Ectodermal cell (in vitro differentiated cells): ENCODE measurements around the gene ZNF253. TPM values are rescaled to one million over a fixed set of nuclear protein-coding genes. Genes with fewer than 3 reads are reported as not detected.
"Not testable (repeated sequence)": the region's sequence is repeated elsewhere in the genome, so short reads cannot be mapped to it uniquely, and the experiment has no call there.

Source experiments
- H3K27ac ChIP-seq: 2 replicates; pipeline ENCODE4 v1.7.0; 2013; ENCODE audit warnings: mild to moderate bottlenecking, low read depth, low read length; ENCODE audit not compliant: insufficient read depth, poor library complexity, severe bottlenecking
- H3K27me3 ChIP-seq: 2 replicates; pipeline ENCODE4 v1.7.0; 2013; ENCODE audit warnings: mild to moderate bottlenecking, low read length; ENCODE audit not compliant: insufficient read depth, control insufficient read depth, poor library complexity, severe bottlenecking
- H3K36me3 ChIP-seq: one replicate; pipeline ENCODE4 v1.7.0; 2013; ENCODE audit warnings: low read length; ENCODE audit not compliant: control insufficient read depth, insufficient read depth
- H3K4me1 ChIP-seq: one replicate; pipeline ENCODE4 v1.7.0; 2013; ENCODE audit warnings: low read length; ENCODE audit not compliant: control insufficient read depth, insufficient read depth
- H3K4me3 ChIP-seq: 2 replicates; pipeline ENCODE4 v1.7.0; 2013; ENCODE audit warnings: low read depth, low read length, control low read depth; ENCODE audit not compliant: insufficient read depth
- H3K9me3 ChIP-seq: 2 replicates; pipeline ENCODE4 v1.7.0; 2013; ENCODE audit warnings: mild to moderate bottlenecking, low read length, moderate library complexity; ENCODE audit not compliant: control insufficient read depth
- WGBS, 2 experiments: methylation state at CpG; one replicate each; pipeline ENCODE4 v1.1.7; 2013; ENCODE audit warnings: missing lambda C conversion rate in 2 of 2; 5-methylcytosine and 5-hydroxymethylcytosine counted together
- polyA plus RNA-seq, 4 experiments: library from polyadenylated mRNA; stranded (reverse); fragments of 50-300 nt; gene quantifications; one replicate each; pipeline ENCODE4 v1.2.3, GENCODE V29; 2013

Gene ZNF253
- polyA plus RNA-seq (2013, experiment 1 of 4), result 30.2 TPM
- 34.0 TPM for polyA plus RNA-seq (2013, experiment 2 of 4)
- polyA plus RNA-seq (2013, experiment 3 of 4), result 28.1 TPM
- 31.0 TPM for polyA plus RNA-seq (2013, experiment 4 of 4)

GRCh38 chr19:19865750-19866610 is at the start of gene ZNF253:
ZNF253 (plus strand) TSS chr19:19865882; CDS start chr19:19865997, 115 bp downstream.
- WGBS, 2 experiments, result 7 to 9% methylated on average over 41 to 43 of the region's 43 CpGs
- Histone ChIP-seq H3K27ac (peak within 1 kb of the TSS; percentile 98), H3K27me3 (no peaks in the 10 kb centered on the region), H3K9me3 (no peaks in the 10 kb centered on the region), H3K4me3 (peak within 1 kb of the TSS; percentile 73), H3K36me3 (no peaks in the 10 kb centered on the region), H3K4me1 (no peaks in the 10 kb centered on the region)

GRCh38 chr19:19816679-19817078 is 49.0 kb upstream of the ZNF253 start:
- no peaks in the 10 kb centered on the region for H3K27me3 ChIP-seq
- H3K36me3 ChIP-seq, result no peaks in the 10 kb centered on the region
- no peaks in the 10 kb centered on the region for H3K4me1 ChIP-seq
- WGBS, 2 experiments, result 75 to 78% methylated on average over 9 of the region's 9 CpGs
- no peaks in the 10 kb centered on the region for H3K9me3 ChIP-seq
- no peak overlapping the region for H3K27ac ChIP-seq
- H3K4me3 ChIP-seq, result no peak overlapping the region

- Histone ChIP-seq H3K4me3 (no peak overlapping the region), H3K27ac (no peak overlapping the region), H3K36me3 (no peaks in the 10 kb centered on the region), H3K4me1 (no peaks in the 10 kb centered on the region), H3K27me3 (no peaks in the 10 kb centered on the region), H3K9me3 (no peaks in the 10 kb centered on the region)
- 94% methylated on average over 3 of the region's 3 CpGs for WGBS, 2 experiments
Observed at GRCh38 chr19:19817357-19817756, 48.3 kb upstream of the ZNF253 start.

GRCh38 chr19:19820774-19821320 is 44.8 kb upstream of the ZNF253 start:
- H3K27ac ChIP-seq, result peak overlapping the region; percentile 92
- no peaks in the 10 kb centered on the region for H3K27me3 ChIP-seq
- H3K4me3 ChIP-seq, result peak overlapping the region; percentile 73
- WGBS, 2 experiments, result 63 to 68% methylated on average over 17 of the region's 17 CpGs
- no peaks in the 10 kb centered on the region for H3K36me3 ChIP-seq
- no peaks in the 10 kb centered on the region for H3K4me1 ChIP-seq
- H3K9me3 ChIP-seq, result no peaks in the 10 kb centered on the region

GRCh38 chr19:19821366-19821951 is 44.2 kb upstream of the ZNF253 start, which contains the start of gene ZNF506:
ZNF506 (minus strand) TSS chr19:19821750; CDS start chr19:19821603, 147 bp downstream.
- 36 to 38% methylated on average over 28 of the region's 28 CpGs for WGBS, 2 experiments
- H3K27ac ChIP-seq, result peak within 1 kb of the TSS; percentile 92
- H3K9me3 ChIP-seq, result no peaks in the 10 kb centered on the region
- no peaks in the 10 kb centered on the region for H3K27me3 ChIP-seq
- H3K4me3 ChIP-seq, result peak within 1 kb of the TSS; percentile 73
- H3K4me1 ChIP-seq, result no peaks in the 10 kb centered on the region
- H3K36me3 ChIP-seq, result no peaks in the 10 kb centered on the region

- H3K36me3 ChIP-seq, H3K4me1 ChIP-seq, H3K27ac ChIP-seq, H3K9me3 ChIP-seq, H3K27me3 ChIP-seq: not testable (repeated sequence)
- peak overlapping the region; percentile 73 for H3K4me3 ChIP-seq
- WGBS, 2 experiments, result 70 to 72% methylated on average over 11 of the region's 11 CpGs
Observed at GRCh38 chr19:19821976-19822375, 43.7 kb upstream of the ZNF253 start.

GRCh38 chr19:19823916-19824315 is 41.8 kb upstream of the ZNF253 start:
- 77 to 100% methylated on average over 1 to 2 of the region's 2 CpGs for WGBS, 2 experiments
- Histone ChIP-seq H3K9me3 (no peaks in the 10 kb centered on the region), H3K4me1 (no peaks in the 10 kb centered on the region), H3K27me3 (no peaks in the 10 kb centered on the region), H3K36me3 (no peaks in the 10 kb centered on the region), H3K4me3 (no peak overlapping the region), H3K27ac (no peak overlapping the region)

- Histone ChIP-seq H3K27me3 (no peaks in the 10 kb centered on the region), H3K4me1 (no peaks in the 10 kb centered on the region), H3K9me3 (no peaks in the 10 kb centered on the region), H3K4me3 (no peak overlapping the region), H3K27ac (no peak overlapping the region), H3K36me3 (no peaks in the 10 kb centered on the region)
- WGBS, 2 experiments, result 89 to 90% methylated on average over 9 to 10 of the region's 11 CpGs
Observed at GRCh38 chr19:19826875-19827274, 38.8 kb upstream of the ZNF253 start.

GRCh38 chr19:19835560-19836038 is 30.1 kb upstream of the ZNF253 start:
- Histone ChIP-seq H3K27ac (no peak overlapping the region), H3K4me1 (no peaks in the 10 kb centered on the region), H3K36me3 (no peaks in the 10 kb centered on the region), H3K9me3 (peaks cover 5% of the 10 kb centered on the region), H3K27me3 (no peaks in the 10 kb centered on the region), H3K4me3 (no peak overlapping the region)

- no peaks in the 10 kb centered on the region for H3K36me3 ChIP-seq
- no peaks in the 10 kb centered on the region for H3K27me3 ChIP-seq
- no peaks in the 10 kb centered on the region for H3K9me3 ChIP-seq
- H3K4me3 ChIP-seq, result no peak overlapping the region
- no peaks in the 10 kb centered on the region for H3K4me1 ChIP-seq
- WGBS, 2 experiments, result 94% methylated on average over 12 of the region's 12 CpGs
- H3K27ac ChIP-seq, result no peak overlapping the region
Observed at GRCh38 chr19:19847781-19848180, 17.9 kb upstream of the ZNF253 start.
